Cardiac septum (tissue), 1 donor: ENCODE measurements around the gene COL17A1. TPM values are rescaled to one million over a fixed set of nuclear protein-coding genes. Genes with fewer than 3 reads are reported as not detected.

Source experiments
- DNase-seq: peaks from one replicate; pipeline ENCODE4 v3.0.0-alpha.2; 2020; ENCODE audit warnings: low spot score
- intact Hi-C: fragments of 100-400 bp; cut with DNase I; formaldehyde crosslinking; loops from one replicate; pipeline ENCODE4 v1.14.0; 2022
- total RNA-seq: library from RNA; stranded (reverse); fragmentation: NEBNext Ultra II Directional; extraction: Animal tissue kit (Norgen Biotek cat#: 25700); gene quantifications from one replicate; pipeline ENCODE4 v1.2.1, GENCODE V29; 2021
- donor health status: DM: no; HTN: no; CAD: no.

The COL17A1 gene
- total RNA-seq, 1 donor from 2014 or later = 0.22 TPM

DNA sequence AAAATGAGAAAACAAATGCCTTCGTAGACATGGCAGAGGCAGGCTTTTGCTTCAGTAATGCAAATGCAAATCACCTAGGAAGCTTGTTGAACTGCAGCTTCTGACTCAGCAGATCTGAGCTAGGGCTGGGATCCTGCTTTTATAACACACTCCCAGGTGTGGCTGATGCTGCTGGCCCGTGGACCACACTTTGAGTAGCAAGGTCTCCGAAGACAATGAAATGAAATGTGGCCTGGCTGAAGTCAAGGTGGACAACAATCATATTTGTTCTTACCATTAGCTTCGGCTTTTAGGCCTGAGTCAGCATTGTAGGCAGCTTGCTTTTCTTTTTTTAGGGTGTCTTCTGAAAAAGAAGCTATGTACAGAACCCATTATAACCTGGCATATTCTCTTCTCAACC, 26.3 kb downstream of the COL17A1 start:
- intact Hi-C loops = no loop called here
- DNase-seq = no peak

- intact Hi-C loops = no loop called here
- DNase-seq = no peak
Observed at GRCh38 chr10:104057717-104058116, 28.0 kb downstream of the COL17A1 start.

DNA sequence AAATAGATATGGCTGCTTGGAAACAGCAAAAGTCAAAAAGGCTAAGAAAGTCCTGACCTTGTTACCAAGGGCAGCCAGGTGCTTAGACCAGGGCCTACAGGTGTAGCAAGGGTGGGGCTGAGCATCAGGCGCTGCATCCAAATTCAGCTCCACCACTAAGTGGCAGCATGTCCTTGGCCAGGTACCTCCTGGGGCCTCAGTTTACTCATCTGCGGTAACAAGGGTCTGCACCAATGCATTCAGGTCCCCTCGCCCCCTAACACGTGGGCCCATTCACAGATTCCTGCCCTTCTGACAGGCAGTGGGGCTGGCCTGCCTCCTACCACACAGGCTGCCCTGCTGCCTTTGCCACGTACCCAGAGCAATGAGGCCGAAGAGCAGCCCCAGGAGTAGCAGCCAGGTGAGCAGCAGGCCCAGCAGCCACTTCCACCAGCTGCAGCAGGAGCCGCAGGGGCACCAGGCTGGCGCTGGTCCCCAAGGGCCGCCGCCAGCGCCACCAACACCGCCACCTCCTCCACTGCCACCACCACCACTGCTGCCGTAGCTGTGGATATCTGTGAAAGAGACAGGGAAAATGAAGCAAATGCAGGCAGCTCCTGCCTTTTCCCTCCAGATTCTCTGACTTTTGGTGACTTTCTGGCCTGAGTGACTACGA, 28.9 kb downstream of the COL17A1 start:
- intact Hi-C loops = no loop called here
- no peak for DNase-seq

DNA sequence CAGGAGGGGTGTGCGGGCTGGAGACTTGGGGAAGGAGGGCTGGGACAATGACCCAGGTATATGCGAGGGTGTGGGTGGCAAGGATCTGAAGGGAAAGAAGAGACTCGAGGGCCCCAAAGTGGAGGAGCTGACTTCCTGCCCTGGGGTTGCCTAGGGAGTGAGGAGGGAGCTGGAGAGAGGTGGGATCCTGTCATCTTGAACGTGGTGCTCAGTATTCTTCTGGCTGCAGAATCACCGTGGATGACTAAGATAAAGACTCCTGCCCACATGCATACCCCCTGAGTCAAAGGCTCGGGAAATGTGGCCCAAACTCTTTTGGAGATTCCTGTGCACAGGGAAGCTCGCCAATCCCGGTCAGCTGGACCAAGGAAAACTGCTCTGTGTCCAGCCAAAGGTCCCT, 31.2 kb downstream of the COL17A1 start:
- intact Hi-C loops = no loop called here
- no peak for DNase-seq

GRCh38 chr10:104053201-104053600, 32.5 kb downstream of the COL17A1 start:
- DNase-seq = no peak
- intact Hi-C loops = no loop called here

DNA sequence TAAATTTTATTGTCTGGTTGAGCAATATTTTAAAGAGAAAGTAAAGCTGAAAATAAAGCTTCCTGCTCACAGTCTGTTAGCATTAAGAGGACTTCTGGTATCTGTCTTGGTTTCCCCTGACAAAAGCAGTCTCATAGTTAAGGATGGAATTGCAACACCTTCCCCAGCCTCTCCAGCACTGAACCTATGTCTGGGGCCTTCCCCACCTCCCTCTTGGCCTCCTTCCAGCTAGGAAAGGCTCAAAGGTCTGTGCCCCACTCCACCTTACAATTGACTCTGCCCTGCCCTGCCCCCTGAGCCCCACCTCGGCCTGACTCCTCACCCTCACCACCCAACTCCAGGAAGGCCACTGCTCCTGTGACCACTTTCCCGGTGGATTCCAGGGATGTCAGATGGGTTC, 33.2 kb downstream of the COL17A1 start:
- DNase-seq = no peak
- intact Hi-C loops = no loop called here

DNA sequence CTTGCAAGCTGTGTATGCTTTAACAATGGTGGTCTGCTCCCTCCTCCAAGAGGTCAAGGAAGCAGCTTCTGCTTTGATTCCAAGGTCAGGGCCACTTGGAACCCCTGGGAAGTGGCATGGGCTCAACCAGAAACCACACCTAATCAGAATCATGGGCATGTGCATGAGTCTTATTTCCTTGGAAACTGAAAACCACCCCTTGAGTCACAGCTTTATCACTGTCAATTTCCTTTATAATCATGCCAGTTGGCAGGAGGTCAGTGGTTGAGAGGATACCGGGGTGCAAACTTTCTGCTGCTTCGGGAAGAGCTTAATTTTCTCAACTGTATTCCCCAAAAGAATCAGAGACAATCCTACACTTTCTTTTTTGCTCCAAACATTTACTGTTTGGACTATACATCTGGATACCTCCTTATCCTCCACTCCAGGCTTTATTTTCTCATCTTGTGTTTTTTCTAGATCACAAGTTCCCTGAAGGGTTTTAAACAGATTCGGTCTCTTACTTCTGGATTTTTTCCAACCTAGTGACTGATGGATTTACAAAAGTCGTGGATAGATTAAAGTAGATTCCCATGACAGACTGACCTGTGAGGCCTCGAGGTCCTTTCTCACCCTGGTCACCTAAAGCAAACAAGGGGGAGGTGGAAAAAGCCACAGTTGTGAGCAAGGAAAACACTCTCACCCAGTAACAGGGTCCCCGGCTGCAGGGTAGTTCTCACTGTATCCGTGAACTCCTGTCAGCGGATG, 36.0 kb downstream of the COL17A1 start:
- intact Hi-C loops = loop anchor here (2.0 to 10.0 kb wide), 2 partner anchors 161 to 295 kb away; no protein-coding TSS in a partner anchor
- no peak for DNase-seq

GRCh38 chr10:104046651-104047050, 39.0 kb downstream of the COL17A1 start:
- intact Hi-C loops = loop anchor here (10.0 kb wide), 1 partner anchor 298 kb away; no protein-coding TSS in a partner anchor
- no peak for DNase-seq

DNA sequence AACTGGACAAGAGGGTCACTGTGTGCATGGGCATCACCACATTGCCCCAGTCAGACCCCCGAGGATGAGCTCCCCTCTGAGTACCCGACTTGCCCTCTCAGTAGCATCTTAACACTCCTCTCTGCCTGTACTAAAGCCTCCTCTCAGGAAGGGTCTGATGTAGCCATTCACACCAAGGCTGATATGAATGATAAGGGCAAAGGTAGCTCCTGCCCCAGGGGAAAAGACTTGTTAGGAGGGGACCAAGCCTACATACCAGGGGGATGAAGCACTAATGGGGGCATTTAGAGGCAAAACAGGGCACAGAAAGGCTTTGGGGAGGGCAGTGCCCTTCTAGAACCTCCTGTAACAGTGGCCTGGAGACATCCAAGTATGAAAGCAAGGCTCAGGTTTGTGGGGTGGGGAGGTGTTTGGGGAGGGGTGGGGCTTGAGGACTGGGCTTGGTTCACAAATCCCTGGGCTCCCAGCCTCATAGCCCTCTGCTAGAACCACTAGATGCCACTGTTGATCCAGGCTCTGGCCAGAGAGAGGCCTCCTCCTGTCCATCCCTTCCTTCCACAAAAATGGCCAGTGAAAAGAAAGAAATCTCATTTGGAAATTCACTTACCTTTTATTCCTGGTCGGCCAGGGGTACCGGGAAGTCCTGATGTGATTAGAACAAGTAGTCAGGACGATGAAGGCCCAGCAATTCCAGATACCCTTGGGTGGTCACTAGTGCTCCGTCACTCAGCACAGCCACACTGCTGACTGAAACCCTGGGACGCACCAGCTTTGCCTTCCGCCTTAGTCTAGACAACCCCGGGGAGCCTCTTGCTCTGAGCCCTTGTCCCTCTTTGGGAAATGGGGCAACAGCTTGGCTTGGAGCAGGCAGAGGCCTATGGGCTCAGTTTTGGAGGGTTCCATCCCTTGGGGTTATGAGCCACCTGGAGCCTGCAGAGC, 40.3 kb downstream of the COL17A1 start:
- intact Hi-C loops = loop anchor here (10.0 kb wide), 1 partner anchor 299 kb away; no protein-coding TSS in a partner anchor
- DNase-seq = no peak

DNA sequence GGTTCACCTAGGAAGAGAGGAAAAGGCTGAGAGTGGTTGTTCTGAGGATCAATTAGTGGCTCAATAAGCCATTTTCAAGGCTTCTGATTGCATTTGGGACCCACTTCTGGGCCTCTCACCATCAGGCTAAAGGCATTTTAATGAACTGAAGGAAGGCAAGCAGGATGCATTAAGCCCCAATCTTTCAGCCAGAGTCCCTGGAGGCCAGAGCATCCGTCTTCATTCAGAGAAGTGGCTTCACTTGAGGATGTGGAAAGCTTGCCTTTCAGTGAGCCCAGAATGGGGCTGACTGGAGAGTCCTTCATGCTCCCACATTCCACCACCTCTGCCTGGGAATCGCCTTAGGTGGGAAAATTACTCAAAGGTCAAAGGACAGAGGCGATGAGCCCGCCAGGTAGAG, 41.8 kb downstream of the COL17A1 start:
- no peak for DNase-seq
- intact Hi-C loops = loop anchor here (5.0 to 10.0 kb wide), 2 partner anchors 157 to 301 kb away; no protein-coding TSS in a partner anchor

- DNase-seq = no peak
- intact Hi-C loops = loop anchor here (5.0 to 10.0 kb wide), 2 partner anchors 156 to 301 kb away; no protein-coding TSS in a partner anchor
Observed at GRCh38 chr10:104043185-104043830, 42.4 kb downstream of the COL17A1 start.

- DNase-seq = no peak
- intact Hi-C loops = loop anchor here (5.0 to 10.0 kb wide), 2 partner anchors 155 to 303 kb away; no protein-coding TSS in a partner anchor
Observed at GRCh38 chr10:104041891-104042535, 43.7 kb downstream of the COL17A1 start.

DNA sequence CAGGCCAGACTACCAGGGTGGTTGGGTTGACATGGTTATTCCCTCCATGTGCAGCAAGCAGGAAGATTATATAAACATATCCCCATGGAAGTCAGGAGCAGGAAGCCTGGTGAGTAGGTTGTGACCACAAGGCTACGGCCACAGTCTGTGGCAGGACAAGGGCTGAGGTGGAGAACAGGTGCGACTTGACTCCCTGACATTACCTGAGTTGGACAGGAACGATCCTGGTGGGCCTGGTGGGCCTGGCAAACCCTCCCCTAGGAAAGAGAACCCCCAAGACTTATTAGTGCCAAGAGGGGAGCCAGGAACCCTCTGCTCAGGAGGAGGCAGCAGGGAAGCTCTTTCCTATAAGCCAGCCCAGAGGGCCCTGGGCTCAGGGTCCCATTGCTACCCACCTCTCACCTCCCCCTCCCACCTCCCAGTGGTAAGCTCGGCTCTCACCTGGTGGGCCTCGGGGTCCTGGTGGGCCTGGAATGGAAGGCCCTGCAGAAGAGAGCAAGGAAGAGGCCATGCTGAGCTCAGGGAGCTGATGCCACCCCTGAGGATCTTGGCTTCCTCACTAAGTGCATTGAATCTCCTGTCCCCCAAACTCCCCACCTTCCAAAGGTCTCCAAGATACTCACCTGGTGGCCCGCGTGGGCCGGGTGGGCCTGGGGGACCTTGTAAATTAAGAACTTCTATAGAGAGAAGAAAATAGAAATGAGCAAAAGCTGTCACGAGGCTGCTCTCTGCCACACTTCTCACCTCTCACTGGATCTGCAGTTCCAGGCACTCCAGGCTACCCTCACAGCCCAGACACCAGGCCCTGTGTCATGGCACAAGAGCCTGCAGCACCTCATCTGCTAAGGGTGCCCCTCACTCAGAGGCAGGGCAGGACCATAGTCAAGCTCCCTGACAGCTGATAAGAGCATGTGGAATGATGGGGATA, 44.6 kb downstream of the COL17A1 start:
- intact Hi-C loops = loop anchor here (5.0 to 10.0 kb wide), 2 partner anchors 154 to 304 kb away; no protein-coding TSS in a partner anchor
- no peak for DNase-seq

GRCh38 chr10:104040382-104040781, 45.3 kb downstream of the COL17A1 start:
- intact Hi-C loops = loop anchor here (5.0 to 10.0 kb wide), 2 partner anchors 153 to 304 kb away; no protein-coding TSS in a partner anchor
- no peak for DNase-seq

GRCh38 chr10:104038958-104039752, 46.5 kb downstream of the COL17A1 start:
- DNase-seq = no peak
- intact Hi-C loops = no loop called here

GRCh38 chr10:104038537-104038936, 47.1 kb downstream of the COL17A1 start:
- intact Hi-C loops = no loop called here
- DNase-seq = no peak
